HEK293T (cell line): ENCODE data around the gene PCBP1.
"Not testable (repeated sequence)": the region's sequence is repeated elsewhere in the genome, so short reads cannot be mapped to it uniquely, and the experiment has no call there.

Source experiments
- CTCF ChIA-PET: fragments of 350-600 bp; formaldehyde crosslinking; extraction: SDS; loops from one replicate; lab custom pipeline; 2021; ENCODE audit warnings: antibody characterized with exemption, inconsistent platforms; lab: Yijun Ruan, JAX
- POLR2A ChIA-PET: fragments of 350-600 bp; formaldehyde crosslinking; extraction: SDS; loops from one replicate; lab custom pipeline; 2020; ENCODE audit warnings: antibody characterized with exemption, inconsistent platforms; lab: Yijun Ruan, JAX
- DNase-seq: peaks from one replicate; pipeline ENCODE4 v3.0.0; 2012; ENCODE audit warnings: mixed read lengths; ENCODE audit errors: extremely low spot score
- ARNT ChIP-seq: fragments of 450-650 bp; IDR thresholded peaks from 2 replicates; pipeline ENCODE4 v1.6.1; 2017; ENCODE audit warnings: mild to moderate bottlenecking
- BHLHE40 ChIP-seq: fragments of 450-650 bp; IDR thresholded peaks from 2 replicates; pipeline ENCODE4 v1.6.1; 2016; ENCODE audit warnings: mild to moderate bottlenecking, moderate library complexity, borderline replicate concordance
- CTBP1 ChIP-seq: fragments of 450-650 bp; IDR thresholded peaks from 2 replicates; pipeline ENCODE4 v1.6.1; 2016; ENCODE audit warnings: borderline replicate concordance
- ELF4 ChIP-seq: fragments of 450-650 bp; IDR thresholded peaks from 2 replicates; pipeline ENCODE4 v1.6.1; 2017; ENCODE audit warnings: antibody characterized with exemption
- FOXA1 ChIP-seq: fragments of 450-650 bp; IDR thresholded peaks from 2 replicates; pipeline ENCODE4 v1.6.1; 2016; ENCODE audit warnings: mild to moderate bottlenecking
- FOXK2 ChIP-seq: fragments of 450-650 bp; IDR thresholded peaks from 2 replicates; pipeline ENCODE4 v1.6.1; 2016; ENCODE audit warnings: mild to moderate bottlenecking
- FOXM1 ChIP-seq: fragments of 450-650 bp; IDR thresholded peaks from 2 replicates; pipeline ENCODE4 v1.6.1; 2017; ENCODE audit warnings: mild to moderate bottlenecking, borderline replicate concordance
- HDGF ChIP-seq: fragments of 450-650 bp; IDR thresholded peaks from 2 replicates; pipeline ENCODE4 v1.6.1; 2017; ENCODE audit warnings: antibody characterized with exemption, borderline replicate concordance
- L3MBTL2 ChIP-seq: fragments of 450-650 bp; conservative IDR thresholded peaks from 2 replicates; pipeline ENCODE4 v1.6.1; 2016; ENCODE audit warnings: mild to moderate bottlenecking
- LEF1 ChIP-seq: fragments of 450-650 bp; IDR thresholded peaks from 2 replicates; pipeline ENCODE4 v1.6.1; 2017; ENCODE audit warnings: mild to moderate bottlenecking, borderline replicate concordance
- NFRKB ChIP-seq: fragments of 450-650 bp; IDR thresholded peaks from 2 replicates; pipeline ENCODE4 v1.6.1; 2016; ENCODE audit warnings: mild to moderate bottlenecking, moderate library complexity
- SP1 ChIP-seq: fragments of 450-650 bp; IDR thresholded peaks from 2 replicates; pipeline ENCODE4 v1.6.1; 2017
- SUZ12 ChIP-seq: fragments of 450-650 bp; IDR thresholded peaks from 2 replicates; pipeline ENCODE4 v1.6.1; 2016; ENCODE audit warnings: mild to moderate bottlenecking
- TARDBP ChIP-seq: fragments of 450-650 bp; IDR thresholded peaks from 2 replicates; pipeline ENCODE4 v1.6.1; 2016
- ZNF384 ChIP-seq: fragments of 450-650 bp; IDR thresholded peaks from 2 replicates; pipeline ENCODE4 v1.6.1; 2016
- TF ChIP-seq, protein P1 (sequence below): fragments of 450-650 bp; IDR thresholded peaks from 2 replicates; pipeline ENCODE4 v1.6.1; 2016

The PCBP1 gene

GRCh38 chr2:70089220-70089982 lies 2.1 kb downstream of the PCBP1 start:
- ChIA-PET POLR2A (interaction anchor here (1.0 to 7.8 kb wide), 11 partner anchors 19 to 175 kb away, joined by 3 to 88 read pairs (median 9); partner anchors contain the start of gene MXD1), CTCF (interaction anchor here (0.5 to 1.2 kb wide), 2 partner anchors 43 to 50 kb away, joined by 3 to 5 read pairs; no protein-coding TSS in a partner anchor)
- TF ChIP-seq FOXK2, result no peak
- peak; percentile 37; the same call in 1 of the 2 replicates for TF ChIP-seq L3MBTL2
- DNase-seq, result no peak

- TF ChIP-seq L3MBTL2 (0 out of 2 replicates have a peak, but pooled peaks have one; percentile 2), FOXK2 (no peak)
- TF ChIP-seq, protein P1, sequence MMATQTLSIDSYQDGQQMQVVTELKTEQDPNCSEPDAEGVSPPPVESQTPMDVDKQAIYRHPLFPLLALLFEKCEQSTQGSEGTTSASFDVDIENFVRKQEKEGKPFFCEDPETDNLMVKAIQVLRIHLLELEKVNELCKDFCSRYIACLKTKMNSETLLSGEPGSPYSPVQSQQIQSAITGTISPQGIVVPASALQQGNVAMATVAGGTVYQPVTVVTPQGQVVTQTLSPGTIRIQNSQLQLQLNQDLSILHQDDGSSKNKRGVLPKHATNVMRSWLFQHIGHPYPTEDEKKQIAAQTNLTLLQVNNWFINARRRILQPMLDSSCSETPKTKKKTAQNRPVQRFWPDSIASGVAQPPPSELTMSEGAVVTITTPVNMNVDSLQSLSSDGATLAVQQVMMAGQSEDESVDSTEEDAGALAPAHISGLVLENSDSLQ, result no peak
- ChIA-PET CTCF (interaction anchor here (0.5 kb wide), 1 partner anchor 49 kb away, joined by 5 read pairs; no protein-coding TSS in a partner anchor), POLR2A (interaction anchor here (1.0 to 7.8 kb wide), 3 partner anchors 34 to 46 kb away, joined by 3 to 88 read pairs (median 61); no protein-coding TSS in a partner anchor)
- DNase-seq, result no peak
Observed at GRCh38 chr2:70089983-70090525, 2.8 kb downstream of the PCBP1 start.

GRCh38 chr2:70090706-70091334 lies 3.5 kb downstream of the PCBP1 start:
- CTCF ChIA-PET, result no interaction called here
- TF ChIP-seq, protein P1, result no peak
- TF ChIP-seq L3MBTL2, result no peak
- TF ChIP-seq SUZ12, result no peak
- POLR2A ChIA-PET, result interaction anchor here (7.8 kb wide), 1 partner anchor 33 kb away, joined by 88 read pairs; no protein-coding TSS in a partner anchor
- DNase-seq, result no peak

GRCh38 chr2:70091364-70091763 lies 4.1 kb downstream of the PCBP1 start:
- no peak for DNase-seq
- ChIA-PET CTCF (no interaction called here), POLR2A (interaction anchor here (0.7 to 7.8 kb wide), 2 partner anchors 33 to 177 kb away, joined by 3 to 88 read pairs; partner anchors contain the start of gene MXD1)
- TF ChIP-seq CTBP1 (no peak), BHLHE40 (no peak), SUZ12 (no peak), FOXM1 (no peak), LEF1 (no peak), ZNF384 (no peak), FOXK2 (no peak), SP1 (no peak), ELF4 (no peak), HDGF (no peak), FOXA1 (no peak), NFRKB (no peak), L3MBTL2 (no peak), ARNT (no peak), TARDBP (no peak)
- TF ChIP-seq, protein P1, result no peak

- ChIA-PET POLR2A (interaction anchor here (0.7 to 7.8 kb wide), 3 partner anchors 17 to 177 kb away, joined by 3 to 88 read pairs (median 3); partner anchors contain the start of gene MXD1), CTCF (no interaction called here)
- TF ChIP-seq FOXA1 (no peak), NFRKB (no peak)
- DNase-seq, result no peak
Observed at GRCh38 chr2:70091816-70092215, 4.5 kb downstream of the PCBP1 start.

- CTCF ChIA-PET, DNase-seq: not testable (repeated sequence)
- POLR2A ChIA-PET, result interaction anchor here (1.1 kb wide), 1 partner anchor 40 kb away, joined by 3 read pairs; no protein-coding TSS in a partner anchor
Observed at GRCh38 chr2:70092576-70093243, 5.4 kb downstream of the PCBP1 start.
